ENCODE data around the gene GPA33.

GRCh38 chr1:167126317-167126716 is 36.1 kb upstream of the GPA33 start:
- TF ChIP-seq CTCF (optimal IDR thresholded peaks at IDR 0.05 in 1 of 3, IDR thresholded peaks at IDR 0.05 in 1 of 3, conservative IDR thresholded peaks at IDR 0.05 in 1 of 3; ENCODE audit: extremely low read depth in 1 of 3, insufficient read depth in 2 of 3, low read length in 3 of 3): no peak
- TF ChIP-seq EZH2 (IDR thresholded peaks at IDR 0.05; ENCODE audit: low read length): no peak

All from keratinocyte (primary cell).